ENCODE measurements around the gene KRTAP2-4. TPM values are rescaled to one million over a fixed set of nuclear protein-coding genes. Genes with fewer than 3 reads are reported as not detected.

KRTAP2-4 gene
- total RNA-seq, 1 experiment from 2014 or later, result 0.76 TPM

GRCh38 chr17:41076788-41077187 is 11.1 kb upstream of the KRTAP2-4 start:
- Histone ChIP-seq H3K27ac (ENCODE audit: low read depth, low read length) (no peak overlapping the region), H3K9me3 (ENCODE audit: control insufficient read depth in 1 of 2, insufficient read depth in 1 of 2, low read depth in 1 of 2, low read length in 2 of 2) (no peaks in the 10 kb centered on the region), H3K4me3 (replicated peaks in 1 of 2; ENCODE audit: low read depth in 1 of 2, low read length in 2 of 2) (no peak overlapping the region), H3K4me2 (ENCODE audit: low read length) (no peak overlapping the region), H3K9ac (ENCODE audit: low read length) (no peak overlapping the region), H2AFZ (ENCODE audit: low read depth, low read length, poor library complexity, severe bottlenecking) (no peak overlapping the region), H3K27me3 (ENCODE audit: insufficient read depth, low read length) (no peaks in the 10 kb centered on the region), H3K79me2 (ENCODE audit: insufficient read depth, low read length) (peaks cover 80% of the 10 kb centered on the region), H3K9me2 (ENCODE audit: insufficient read depth) (no peaks in the 10 kb centered on the region), H3K4me1 (ENCODE audit: control insufficient read depth in 1 of 2, insufficient read depth in 2 of 2, low read length in 2 of 2) (peaks cover 0 to 58% of the 10 kb centered on the region in 2 experiments; a peak in 2 of 4 replicates), H3K36me3 (ENCODE audit: control insufficient read depth in 1 of 2, insufficient read depth in 2 of 2, low read length in 2 of 2) (peaks cover 0 to 76% of the 10 kb centered on the region in 2 experiments; a peak in 2 of 4 replicates), H4K20me1 (ENCODE audit: insufficient read depth) (no peaks in the 10 kb centered on the region)
- POLR2A ChIA-PET, result no interaction called here
- RAD21 ChIA-PET (ENCODE audit: low non-redundant PET in 1 of 2, low total read pairs in 2 of 2, uncharacterized antibody in 2 of 2, unreplicated experiment in 2 of 2), result no interaction called here
- no peak for DNase-seq (ENCODE audit: low read depth, low spot score)
- no peak for ATAC-seq
- CTCF ChIA-PET, result no interaction called here
- intact Hi-C loops (cut with micrococcal nuclease), result no loop called here
- no TSS peak for BruUV-seq (replicated peaks)
- TF ChIP-seq POLR2AphosphoS5 (IDR thresholded peaks at IDR 0.05; ENCODE audit: low read depth, low read length) (no peak), ELF1 (IDR thresholded peaks at IDR 0.05; ENCODE audit: borderline replicate concordance, low read depth) (no peak), SRF (IDR thresholded peaks at IDR 0.05; ENCODE audit: low read depth) (no peak), CEBPB (IDR thresholded peaks at IDR 0.05; ENCODE audit: low read depth) (no peak), POLR2A (IDR thresholded peaks at IDR 0.05; ENCODE audit: borderline replicate concordance, extremely low read depth, insufficient read depth, insufficient read length) (no peak), CBX3 (IDR thresholded peaks at IDR 0.05; ENCODE audit: low read depth) (no peak), EZH2 (IDR thresholded peaks at IDR 0.05) (no peak), FOSL1 (IDR thresholded peaks at IDR 0.05; ENCODE audit: low read depth) (no peak), CTCF (IDR thresholded peaks at IDR 0.05 in 2 of 3, conservative IDR thresholded peaks at IDR 0.05 in 1 of 3; ENCODE audit: borderline replicate concordance in 1 of 3, insufficient read depth in 1 of 3, low read depth in 2 of 3, low read length in 2 of 3) (no peak), EZH2phosphoT487 (IDR thresholded peaks at IDR 0.05; ENCODE audit: borderline replicate concordance) (no peak), SIN3A (IDR thresholded peaks at IDR 0.05; ENCODE audit: low read depth) (no peak), JUND (IDR thresholded peaks at IDR 0.05) (no peak), ZNF274 (IDR thresholded peaks at IDR 0.05; ENCODE audit: low read depth, low read length) (no peak)
- TF ChIP-seq, protein P1, sequence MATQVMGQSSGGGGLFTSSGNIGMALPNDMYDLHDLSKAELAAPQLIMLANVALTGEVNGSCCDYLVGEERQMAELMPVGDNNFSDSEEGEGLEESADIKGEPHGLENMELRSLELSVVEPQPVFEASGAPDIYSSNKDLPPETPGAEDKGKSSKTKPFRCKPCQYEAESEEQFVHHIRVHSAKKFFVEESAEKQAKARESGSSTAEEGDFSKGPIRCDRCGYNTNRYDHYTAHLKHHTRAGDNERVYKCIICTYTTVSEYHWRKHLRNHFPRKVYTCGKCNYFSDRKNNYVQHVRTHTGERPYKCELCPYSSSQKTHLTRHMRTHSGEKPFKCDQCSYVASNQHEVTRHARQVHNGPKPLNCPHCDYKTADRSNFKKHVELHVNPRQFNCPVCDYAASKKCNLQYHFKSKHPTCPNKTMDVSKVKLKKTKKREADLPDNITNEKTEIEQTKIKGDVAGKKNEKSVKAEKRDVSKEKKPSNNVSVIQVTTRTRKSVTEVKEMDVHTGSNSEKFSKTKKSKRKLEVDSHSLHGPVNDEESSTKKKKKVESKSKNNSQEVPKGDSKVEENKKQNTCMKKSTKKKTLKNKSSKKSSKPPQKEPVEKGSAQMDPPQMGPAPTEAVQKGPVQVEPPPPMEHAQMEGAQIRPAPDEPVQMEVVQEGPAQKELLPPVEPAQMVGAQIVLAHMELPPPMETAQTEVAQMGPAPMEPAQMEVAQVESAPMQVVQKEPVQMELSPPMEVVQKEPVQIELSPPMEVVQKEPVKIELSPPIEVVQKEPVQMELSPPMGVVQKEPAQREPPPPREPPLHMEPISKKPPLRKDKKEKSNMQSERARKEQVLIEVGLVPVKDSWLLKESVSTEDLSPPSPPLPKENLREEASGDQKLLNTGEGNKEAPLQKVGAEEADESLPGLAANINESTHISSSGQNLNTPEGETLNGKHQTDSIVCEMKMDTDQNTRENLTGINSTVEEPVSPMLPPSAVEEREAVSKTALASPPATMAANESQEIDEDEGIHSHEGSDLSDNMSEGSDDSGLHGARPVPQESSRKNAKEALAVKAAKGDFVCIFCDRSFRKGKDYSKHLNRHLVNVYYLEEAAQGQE (IDR thresholded peaks at IDR 0.05; ENCODE audit: low read depth), result no peak
